Natural killer cell (primary cell): Measurements from ENCODE around the gene FER1L5. TPM values are rescaled to one million over a fixed set of nuclear protein-coding genes. Genes with fewer than 3 reads are reported as not detected.

Experiments
- ATAC-seq, 3 donors: fragments of 150-1000 bp in 2 of 3; fragments of 200-7000 bp in 1 of 3; cut with Tn5 transposase; 1 replicate in 1 of 3; 2 replicates in 2 of 3; pipeline ENCODE4 v1.10.0; 2021; ENCODE audit warnings: mild to moderate bottlenecking in 2 of 3, moderate library complexity in 2 of 3
- DNase-seq, 2 donors: peaks; one replicate each; pipeline versions ENCODE4 v3.0.0 to v3.0.0-alpha.2; 2013 to 2021; ENCODE audit warnings: mixed read lengths in 1 of 2
- H3K27ac ChIP-seq: one replicate; pipeline ENCODE4 v1.5.1; 2013; ENCODE audit warnings: mild to moderate bottlenecking, low read length
- H3K27me3 ChIP-seq: one replicate; pipeline ENCODE4 v1.6.1; 2013; ENCODE audit warnings: low read length; ENCODE audit not compliant: control insufficient read depth, insufficient read depth
- H3K36me3 ChIP-seq: one replicate; pipeline ENCODE4 v1.6.1; 2013; ENCODE audit warnings: low read length; ENCODE audit not compliant: control insufficient read depth, insufficient read depth
- H3K4me1 ChIP-seq: one replicate; pipeline ENCODE4 v1.6.1; 2013; ENCODE audit warnings: low read length; ENCODE audit not compliant: control insufficient read depth, insufficient read depth
- H3K4me3 ChIP-seq: one replicate; pipeline ENCODE4 v1.5.1; 2013; ENCODE audit warnings: low read length
- H3K9me3 ChIP-seq: one replicate; pipeline ENCODE4 v1.6.1; 2013; ENCODE audit warnings: low read length; ENCODE audit not compliant: control insufficient read depth, insufficient read depth
- H3K27ac Mint-ChIP-seq, 2 donors: one replicate each; pipeline ENCODE4 v1.8.0; 2022; ENCODE audit warnings: mild to moderate bottlenecking in 2 of 2, mixed read lengths in 2 of 2, moderate library complexity in 1 of 2
- H3K27me3 Mint-ChIP-seq, 2 donors: one replicate each; pipeline ENCODE4 v1.8.0; 2022; ENCODE audit warnings: low read depth in 2 of 2, mixed read lengths in 2 of 2
- H3K36me3 Mint-ChIP-seq: one replicate; pipeline ENCODE4 v1.8.0; 2022; ENCODE audit warnings: mixed read lengths
- H3K4me1 Mint-ChIP-seq, 2 donors: one replicate each; pipeline ENCODE4 v1.8.0; 2022; ENCODE audit warnings: mixed read lengths in 2 of 2
- H3K4me3 Mint-ChIP-seq: one replicate; pipeline ENCODE4 v1.8.0; 2022; ENCODE audit warnings: mild to moderate bottlenecking, moderate library complexity, mixed read lengths
- H3K9me3 Mint-ChIP-seq, 2 donors: one replicate each; pipeline ENCODE4 v1.8.0; 2022; ENCODE audit warnings: mixed read lengths in 2 of 2
- WGBS: methylation state at CpG from one replicate; pipeline ENCODE4 v1.1.7; 2013; ENCODE audit warnings: missing lambda C conversion rate; ENCODE audit not compliant: insufficient coverage; 5-methylcytosine and 5-hydroxymethylcytosine counted together
- intact Hi-C: fragments of 100-400 bp; cut with micrococcal nuclease; formaldehyde crosslinking; loops from one replicate; pipeline ENCODE4 v1.14.2; 2022
- total RNA-seq, 4 donors: library from RNA; stranded (reverse); fragments of 120-200 nt in 1 of 4; gene quantifications; one replicate each; pipeline versions ENCODE4 v1.2.3 to v1.2.4, GENCODE V29; 2013 to 2022
- TF ChIP-seq, protein P1 (sequence below): fragments of 200-600 bp; IDR thresholded peaks from one replicate; pipeline ENCODE4 v1.8.0; 2022; ENCODE audit warnings: antibody characterized with exemption

Gene FER1L5
- total RNA-seq, 3 donors from 2014 or later (not counting 1 experiment from before 2014, with no cell fraction given), result not detected

DNA sequence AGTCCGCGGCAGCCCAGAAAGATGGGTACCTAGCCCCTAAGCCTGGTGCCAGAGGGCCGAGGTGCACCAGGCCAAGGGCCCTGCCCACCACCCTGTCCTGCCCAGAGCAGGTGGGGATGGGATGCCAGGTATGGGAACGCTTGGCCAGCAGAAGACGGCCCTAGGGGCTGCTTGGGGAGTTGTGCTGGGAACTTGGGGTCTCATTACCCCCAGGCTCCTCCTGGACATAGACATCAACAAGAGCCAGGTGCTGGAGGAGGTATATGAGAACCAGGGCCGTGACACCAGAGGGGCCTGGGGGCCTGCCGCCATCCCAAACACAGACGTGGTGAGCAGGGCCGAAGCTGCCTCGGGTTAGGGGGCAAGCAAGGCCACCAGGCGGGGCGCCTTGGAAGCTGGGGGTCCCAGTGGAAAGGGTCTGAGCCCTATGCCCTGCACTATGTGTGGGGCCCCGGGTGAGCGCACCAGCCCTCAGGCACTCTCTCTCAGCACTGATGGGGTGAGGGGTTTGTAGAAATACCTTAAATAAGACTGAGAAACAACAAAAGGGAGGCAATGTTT, 46.9 kb downstream of the FER1L5 start:
- Histone ChIP-seq H3K27me3 (no peaks in the 10 kb centered on the region), H3K36me3 (no peaks in the 10 kb centered on the region), H3K4me1 (no peaks in the 10 kb centered on the region), H3K27ac (no peak overlapping the region), H3K4me3 (no peak overlapping the region), H3K9me3 (no peaks in the 10 kb centered on the region)
- no peaks in the 10 kb centered on the region for H3K4me1 Mint-ChIP-seq
- no peaks in the 10 kb centered on the region for H3K36me3 Mint-ChIP-seq
- no peaks in the 10 kb centered on the region for H3K9me3 Mint-ChIP-seq
- peaks cover 0 to under 1% of the 10 kb centered on the region in 2 donors for H3K27me3 Mint-ChIP-seq
- H3K4me3 Mint-ChIP-seq, result no peak overlapping the region
- no peak overlapping the region for H3K27ac Mint-ChIP-seq
- 94% methylated on average over 14 of the region's 14 CpGs for WGBS
- intact Hi-C loops, result no loop called here
- ATAC-seq (no peak), DNase-seq (no peak)
- TF ChIP-seq, protein P1, sequence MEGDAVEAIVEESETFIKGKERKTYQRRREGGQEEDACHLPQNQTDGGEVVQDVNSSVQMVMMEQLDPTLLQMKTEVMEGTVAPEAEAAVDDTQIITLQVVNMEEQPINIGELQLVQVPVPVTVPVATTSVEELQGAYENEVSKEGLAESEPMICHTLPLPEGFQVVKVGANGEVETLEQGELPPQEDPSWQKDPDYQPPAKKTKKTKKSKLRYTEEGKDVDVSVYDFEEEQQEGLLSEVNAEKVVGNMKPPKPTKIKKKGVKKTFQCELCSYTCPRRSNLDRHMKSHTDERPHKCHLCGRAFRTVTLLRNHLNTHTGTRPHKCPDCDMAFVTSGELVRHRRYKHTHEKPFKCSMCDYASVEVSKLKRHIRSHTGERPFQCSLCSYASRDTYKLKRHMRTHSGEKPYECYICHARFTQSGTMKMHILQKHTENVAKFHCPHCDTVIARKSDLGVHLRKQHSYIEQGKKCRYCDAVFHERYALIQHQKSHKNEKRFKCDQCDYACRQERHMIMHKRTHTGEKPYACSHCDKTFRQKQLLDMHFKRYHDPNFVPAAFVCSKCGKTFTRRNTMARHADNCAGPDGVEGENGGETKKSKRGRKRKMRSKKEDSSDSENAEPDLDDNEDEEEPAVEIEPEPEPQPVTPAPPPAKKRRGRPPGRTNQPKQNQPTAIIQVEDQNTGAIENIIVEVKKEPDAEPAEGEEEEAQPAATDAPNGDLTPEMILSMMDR, result no peak

GRCh38 chr2:96690306-96691021, 47.9 kb downstream of the FER1L5 start:
- DNase-seq (no peak), ATAC-seq (no peak)
- intact Hi-C loops, result no loop called here
- WGBS, result 92% methylated on average over 16 of the region's 16 CpGs
- Mint-ChIP-seq H3K4me1 (no peaks in the 10 kb centered on the region), H3K4me3 (no peak overlapping the region), H3K36me3 (no peaks in the 10 kb centered on the region), H3K27me3 (no peaks in the 10 kb centered on the region), H3K27ac (no peak overlapping the region), H3K9me3 (no peaks in the 10 kb centered on the region)
- no peaks in the 10 kb centered on the region for H3K9me3 ChIP-seq
- H3K27ac ChIP-seq, result no peak overlapping the region
- H3K4me1 ChIP-seq, result no peaks in the 10 kb centered on the region
- H3K4me3 ChIP-seq, result no peak overlapping the region
- H3K36me3 ChIP-seq, result no peaks in the 10 kb centered on the region
- no peaks in the 10 kb centered on the region for H3K27me3 ChIP-seq
- TF ChIP-seq, protein P1, result no peak

DNA sequence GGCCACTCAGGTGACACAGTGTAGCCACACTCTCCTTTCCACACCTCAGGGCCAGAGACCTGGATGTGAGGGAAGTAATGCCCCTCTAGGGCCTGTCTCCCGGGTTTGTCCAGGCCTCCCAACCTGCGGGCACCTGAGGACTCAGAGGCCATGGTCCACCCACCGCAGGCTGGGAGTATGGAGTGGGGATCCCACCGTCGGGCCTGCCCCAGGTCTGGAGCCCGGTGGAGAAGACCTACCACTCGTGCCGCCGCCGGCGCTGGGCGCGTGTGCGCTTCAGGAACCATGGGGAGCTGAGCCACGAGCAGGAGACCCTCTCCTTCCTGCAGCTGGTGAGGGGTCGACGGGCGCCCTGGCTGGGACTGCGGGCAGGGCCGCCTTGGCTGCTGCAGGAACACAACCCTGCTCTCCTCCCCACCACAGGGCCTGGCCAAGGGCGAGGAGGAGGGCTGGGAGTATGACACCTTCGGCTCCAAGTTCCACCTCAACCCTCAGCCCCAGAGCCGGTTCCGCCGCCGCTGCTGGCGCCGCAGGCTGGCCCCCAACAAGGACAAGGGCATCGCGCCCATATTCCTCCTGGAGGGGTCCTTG, 48.6 kb downstream of the FER1L5 start:
- DNase-seq, result no peak
- Mint-ChIP-seq H3K27me3 (no peaks in the 10 kb centered on the region), H3K4me1 (no peaks in the 10 kb centered on the region), H3K4me3 (no peak overlapping the region), H3K36me3 (no peaks in the 10 kb centered on the region), H3K27ac (no peak overlapping the region), H3K9me3 (no peaks in the 10 kb centered on the region)
- no peaks in the 10 kb centered on the region for H3K4me1 ChIP-seq
- no peak for ATAC-seq
- 94% methylated on average over 30 of the region's 30 CpGs for WGBS
- H3K27me3 ChIP-seq, result no peaks in the 10 kb centered on the region
- TF ChIP-seq, protein P1, result no peak
- intact Hi-C loops, result no loop called here
- no peaks in the 10 kb centered on the region for H3K36me3 ChIP-seq
- no peaks in the 10 kb centered on the region for H3K9me3 ChIP-seq
- H3K4me3 ChIP-seq, result no peak overlapping the region
- no peak overlapping the region for H3K27ac ChIP-seq
